ENCODE measurements around the gene CTSK.

The CTSK gene

DNA sequence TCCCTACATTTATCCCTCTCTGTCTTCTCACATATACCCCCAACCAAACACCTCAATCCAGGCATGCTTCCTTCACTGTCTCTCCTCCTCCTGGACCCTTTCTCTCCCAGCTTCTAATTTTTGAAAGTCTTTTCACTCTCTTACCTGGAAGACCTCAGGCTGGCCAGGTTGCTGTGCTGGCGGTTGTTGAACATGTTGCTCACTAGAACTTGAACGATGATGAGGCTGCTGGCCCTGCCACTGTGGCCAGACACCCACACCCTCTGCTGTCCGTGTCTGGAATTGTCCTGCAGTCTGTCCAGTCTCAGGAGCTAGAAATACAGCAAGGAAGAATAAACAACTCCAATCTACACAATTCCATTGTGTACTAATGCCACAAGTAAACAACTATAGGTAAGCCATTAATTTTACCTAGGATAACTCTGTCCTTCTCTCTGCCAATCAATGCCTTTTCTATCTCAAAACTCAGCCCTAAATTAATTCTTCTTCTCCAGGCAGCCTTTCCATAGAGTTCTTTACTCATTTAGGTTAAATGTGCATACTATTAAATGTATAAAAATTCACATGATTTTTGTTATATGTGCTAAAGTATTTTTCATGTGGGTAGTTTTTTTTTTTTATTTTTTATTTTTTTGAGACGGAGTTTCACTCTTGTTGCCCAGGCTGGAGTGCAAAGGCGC, 5.1 kb upstream of the CTSK start:
- TF ChIP-seq, protein P1, sequence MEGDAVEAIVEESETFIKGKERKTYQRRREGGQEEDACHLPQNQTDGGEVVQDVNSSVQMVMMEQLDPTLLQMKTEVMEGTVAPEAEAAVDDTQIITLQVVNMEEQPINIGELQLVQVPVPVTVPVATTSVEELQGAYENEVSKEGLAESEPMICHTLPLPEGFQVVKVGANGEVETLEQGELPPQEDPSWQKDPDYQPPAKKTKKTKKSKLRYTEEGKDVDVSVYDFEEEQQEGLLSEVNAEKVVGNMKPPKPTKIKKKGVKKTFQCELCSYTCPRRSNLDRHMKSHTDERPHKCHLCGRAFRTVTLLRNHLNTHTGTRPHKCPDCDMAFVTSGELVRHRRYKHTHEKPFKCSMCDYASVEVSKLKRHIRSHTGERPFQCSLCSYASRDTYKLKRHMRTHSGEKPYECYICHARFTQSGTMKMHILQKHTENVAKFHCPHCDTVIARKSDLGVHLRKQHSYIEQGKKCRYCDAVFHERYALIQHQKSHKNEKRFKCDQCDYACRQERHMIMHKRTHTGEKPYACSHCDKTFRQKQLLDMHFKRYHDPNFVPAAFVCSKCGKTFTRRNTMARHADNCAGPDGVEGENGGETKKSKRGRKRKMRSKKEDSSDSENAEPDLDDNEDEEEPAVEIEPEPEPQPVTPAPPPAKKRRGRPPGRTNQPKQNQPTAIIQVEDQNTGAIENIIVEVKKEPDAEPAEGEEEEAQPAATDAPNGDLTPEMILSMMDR (IDR thresholded peaks at IDR 0.05; ENCODE audit: borderline replicate concordance, insufficient read depth, low read depth, low read length), result peak; percentile 71
- no peak overlapping the region for H3K4me3 ChIP-seq (ENCODE audit: low read depth, low read length)

- H3K4me3 ChIP-seq (ENCODE audit: low read depth, low read length), result no peak overlapping the region
- TF ChIP-seq, protein P1 (IDR thresholded peaks at IDR 0.05; ENCODE audit: borderline replicate concordance, insufficient read depth, low read depth, low read length), result no peak
These were observed 3.0 kb upstream of the CTSK start for GRCh38 chr1:150810958-150811659.

DNA sequence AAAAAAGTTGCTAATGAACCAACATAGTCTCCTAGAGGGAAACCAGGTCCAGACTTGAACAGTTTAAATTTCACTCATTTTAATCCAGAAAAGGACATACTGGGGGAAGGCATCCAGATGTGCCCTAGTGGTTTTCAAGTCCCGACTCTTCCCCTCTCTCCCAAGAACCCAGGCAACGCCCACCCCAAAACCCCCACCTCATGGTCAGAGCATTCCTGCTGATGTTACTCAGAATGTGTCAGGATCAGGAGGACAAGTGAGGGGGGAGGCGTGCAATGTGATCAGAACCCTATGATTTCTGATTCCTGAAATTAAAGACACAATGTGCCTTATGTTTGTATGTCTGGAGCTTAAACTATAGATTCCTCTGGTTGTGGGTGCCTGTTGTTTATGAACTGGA, 1.6 kb upstream of the CTSK start:
- TF ChIP-seq, protein P1 (IDR thresholded peaks at IDR 0.05; ENCODE audit: borderline replicate concordance, insufficient read depth, low read depth, low read length), result no peak

DNA sequence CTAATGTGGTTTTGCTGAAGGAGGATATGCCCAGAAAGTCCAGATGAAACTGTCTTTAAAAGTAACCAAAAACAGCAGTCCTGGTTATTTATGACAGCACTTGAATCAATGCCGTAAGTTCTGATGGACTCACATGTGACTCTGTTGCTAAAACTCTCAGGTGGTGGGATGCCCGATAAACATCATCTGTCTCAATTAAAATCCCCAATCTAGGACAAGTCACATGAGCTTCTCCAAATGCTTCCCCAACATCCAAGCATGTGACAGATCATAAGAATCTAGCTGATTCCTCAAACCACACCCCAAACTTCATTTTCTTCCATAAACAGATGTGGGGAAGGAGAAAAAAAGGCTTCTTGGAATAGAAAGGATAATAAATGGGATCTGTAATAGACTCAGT, 786 bp upstream of the CTSK start:
- TF ChIP-seq, protein P1 (IDR thresholded peaks at IDR 0.05; ENCODE audit: borderline replicate concordance, insufficient read depth, low read depth, low read length), result no peak

More for the DNA sequence above, 1.6 kb upstream of the CTSK start:
- no peak overlapping the region for H3K4me3 ChIP-seq (ENCODE audit: low read depth, low read length)

GRCh38 chr1:150807249-150808023, 624 bp downstream of the CTSK start:
- TF ChIP-seq, protein P1 (IDR thresholded peaks at IDR 0.05; ENCODE audit: borderline replicate concordance, insufficient read depth, low read depth, low read length), result no peak
- H3K4me3 ChIP-seq (ENCODE audit: low read depth, low read length), result no peak overlapping the region

More for the DNA sequence above, 786 bp upstream of the CTSK start:
- no peak overlapping the region for H3K4me3 ChIP-seq (ENCODE audit: low read depth, low read length)

- TF ChIP-seq, protein P1 (IDR thresholded peaks at IDR 0.05; ENCODE audit: borderline replicate concordance, insufficient read depth, low read depth, low read length), result no peak
- H3K4me3 ChIP-seq (ENCODE audit: low read depth, low read length), result no peak overlapping the region
These were observed 2.2 kb downstream of the CTSK start for GRCh38 chr1:150805899-150806298.
